Loucy (cell line): ENCODE data around the gene TAS2R60.

Source experiments
- H2AFZ ChIP-seq: fragments of 200-600 bp; sonication (generic); 2 replicates; pipeline ENCODE4 v1.6.0; 2016; ENCODE audit warnings: antibody characterized with exemption, mild to moderate bottlenecking, low read length, moderate library complexity
- H3F3A ChIP-seq: fragments of 200-600 bp; 2 replicates; pipeline ENCODE4 v1.6.0; 2016; ENCODE audit warnings: antibody characterized with exemption, low read depth, mild to moderate bottlenecking
- H3K27me3 ChIP-seq: fragments of 200-600 bp; sonication (generic); 2 replicates; pipeline ENCODE4 v1.6.1; 2014; ENCODE audit warnings: low read length, mild to moderate bottlenecking; ENCODE audit not compliant: insufficient read depth, poor library complexity, severe bottlenecking
- H3K36me3 ChIP-seq: fragments of 200-600 bp; sonication (generic); 2 replicates; pipeline ENCODE4 v1.6.1; 2016; ENCODE audit warnings: low read length; ENCODE audit not compliant: insufficient read depth
- H3K4me1 ChIP-seq: fragments of 200-600 bp; sonication (generic); 2 replicates; pipeline ENCODE4 v1.5.1; 2014; ENCODE audit warnings: low read length, mild to moderate bottlenecking; ENCODE audit not compliant: insufficient read depth, poor library complexity, severe bottlenecking
- H3K4me2 ChIP-seq: fragments of 200-600 bp; sonication (generic); 2 replicates; pipeline ENCODE4 v1.6.0; 2014; ENCODE audit warnings: antibody characterized with exemption, low read length, low read depth, mild to moderate bottlenecking; ENCODE audit not compliant: poor library complexity, severe bottlenecking
- H3K4me3 ChIP-seq: fragments of 200-600 bp; sonication (generic); 2 replicates; pipeline ENCODE4 v1.5.1; 2014; ENCODE audit warnings: low read length, mild to moderate bottlenecking, mixed read lengths; ENCODE audit not compliant: poor library complexity, severe bottlenecking
- H3K79me2 ChIP-seq: fragments of 200-600 bp; sonication (generic); 2 replicates; pipeline ENCODE4 v1.6.1; 2014; ENCODE audit warnings: low read length; ENCODE audit not compliant: insufficient read depth
- H3K9ac ChIP-seq: fragments of 200-600 bp; sonication (generic); 2 replicates; pipeline ENCODE4 v1.6.0; 2014; ENCODE audit warnings: mild to moderate bottlenecking, low read depth, low read length, moderate library complexity; ENCODE audit not compliant: poor library complexity, severe bottlenecking
- H3K9me2 ChIP-seq: fragments of 200-600 bp; sonication (generic); replicated peaks from 2 replicates; pipeline ENCODE4 v1.6.1; 2016; ENCODE audit warnings: low read depth, low read length, mixed read lengths
- H3K9me3 ChIP-seq: fragments of 200-600 bp; sonication (generic); 2 replicates; pipeline ENCODE4 v1.6.1; 2014; ENCODE audit warnings: mild to moderate bottlenecking, antibody characterized with exemption, low read length, low read depth; ENCODE audit not compliant: insufficient read depth
- H4K20me1 ChIP-seq: fragments of 200-600 bp; sonication (generic); 2 replicates; pipeline ENCODE4 v1.6.0; 2014; ENCODE audit warnings: antibody characterized with exemption, low read length, mild to moderate bottlenecking; ENCODE audit not compliant: insufficient read depth, poor library complexity, severe bottlenecking
- CTCF ChIP-seq: fragments of 200-600 bp; sonication (generic); conservative IDR thresholded peaks from 2 replicates; pipeline ENCODE4 v1.5.1; 2014; ENCODE audit warnings: mild to moderate bottlenecking, antibody characterized with exemption, low read length
- EZH2phosphoT487 ChIP-seq: fragments of 200-600 bp; IDR thresholded peaks from 2 replicates; pipeline ENCODE4 v1.6.1; 2018; ENCODE audit warnings: antibody characterized with exemption, mild to moderate bottlenecking, moderate library complexity, borderline replicate concordance

TAS2R60 gene

GRCh38 chr7:143397710-143398530 lies 45.3 kb upstream of the TAS2R60 start:
- H3K4me3 ChIP-seq = no peak overlapping the region
- no peaks in the 10 kb centered on the region for H3K27me3 ChIP-seq
- H3K9me3 ChIP-seq = no peaks in the 10 kb centered on the region
- no peaks in the 10 kb centered on the region for H3F3A ChIP-seq
- no peaks in the 10 kb centered on the region for H3K79me2 ChIP-seq
- H4K20me1 ChIP-seq = no peaks in the 10 kb centered on the region
- H3K4me2 ChIP-seq = no peak overlapping the region
- H3K9ac ChIP-seq = no peak overlapping the region
- no peak overlapping the region for H2AFZ ChIP-seq
- no peaks in the 10 kb centered on the region for H3K9me2 ChIP-seq
- no peaks in the 10 kb centered on the region; the same call in 1 of the 2 replicates for H3K36me3 ChIP-seq
- peaks cover 4% of the 10 kb centered on the region for H3K4me1 ChIP-seq
- TF ChIP-seq EZH2phosphoT487 (no peak), CTCF (no peak)

- no peaks in the 10 kb centered on the region for H3K27me3 ChIP-seq
- no peaks in the 10 kb centered on the region for H3K79me2 ChIP-seq
- no peak overlapping the region for H2AFZ ChIP-seq
- no peaks in the 10 kb centered on the region for H3K9me3 ChIP-seq
- H3K4me1 ChIP-seq = peaks cover 4% of the 10 kb centered on the region
- no peaks in the 10 kb centered on the region for H3K36me3 ChIP-seq
- TF ChIP-seq EZH2phosphoT487 (no peak), CTCF (no peak)
- H3K9me2 ChIP-seq = no peaks in the 10 kb centered on the region
- H4K20me1 ChIP-seq = no peaks in the 10 kb centered on the region
- H3K4me2 ChIP-seq = no peak overlapping the region
- H3K9ac ChIP-seq = no peak overlapping the region
- no peaks in the 10 kb centered on the region for H3F3A ChIP-seq
- no peak overlapping the region for H3K4me3 ChIP-seq
Observed at GRCh38 chr7:143398616-143399015, 44.6 kb upstream of the TAS2R60 start.

- no peaks in the 10 kb centered on the region for H3F3A ChIP-seq
- no peak overlapping the region for H3K9ac ChIP-seq
- no peaks in the 10 kb centered on the region for H3K79me2 ChIP-seq
- no peaks in the 10 kb centered on the region for H3K9me3 ChIP-seq
- no peak overlapping the region for H3K4me3 ChIP-seq
- no peak overlapping the region for H3K4me2 ChIP-seq
- no peaks in the 10 kb centered on the region for H3K9me2 ChIP-seq
- no peaks in the 10 kb centered on the region for H3K27me3 ChIP-seq
- no peaks in the 10 kb centered on the region for H3K36me3 ChIP-seq
- peaks cover 4% of the 10 kb centered on the region for H3K4me1 ChIP-seq
- TF ChIP-seq EZH2phosphoT487 (no peak), CTCF (no peak)
- no peak overlapping the region for H2AFZ ChIP-seq
- no peaks in the 10 kb centered on the region for H4K20me1 ChIP-seq
Observed at GRCh38 chr7:143399151-143399550, 44.1 kb upstream of the TAS2R60 start.
